Fibroblast of lung (primary cell): ENCODE measurements around the gene MYO1A. TPM values are rescaled to one million over a fixed set of nuclear protein-coding genes. Genes with fewer than 3 reads are reported as not detected.

Experiments used
- DNase-seq, 2 donors: peaks; one replicate each; pipeline versions ENCODE4 v3.0.0 to v3.0.0-alpha.2; 2010; ENCODE audit warnings: low read depth in 2 of 2
- H2AFZ ChIP-seq: 2 replicates; pipeline ENCODE4 v1.5.1; 2012; ENCODE audit warnings: low read length, control low read depth, inconsistent platforms
- H3K27ac ChIP-seq: 2 replicates; pipeline ENCODE4 v1.5.1; 2011; ENCODE audit warnings: low read length, control low read depth; ENCODE audit not compliant: insufficient read depth
- H3K27me3 ChIP-seq: 2 replicates; pipeline ENCODE4 v1.5.1; 2011; ENCODE audit warnings: mild to moderate bottlenecking, low read length; ENCODE audit not compliant: control insufficient read depth, insufficient read depth
- H3K36me3 ChIP-seq: 2 replicates; pipeline ENCODE4 v1.5.1; 2011; ENCODE audit warnings: low read length; ENCODE audit not compliant: control insufficient read depth, insufficient read depth
- H3K4me1 ChIP-seq: 2 replicates; pipeline ENCODE4 v1.5.1; 2011; ENCODE audit warnings: low read length; ENCODE audit not compliant: control insufficient read depth, insufficient read depth; ENCODE audit errors: extremely low read depth
- H3K4me2 ChIP-seq: 2 replicates; pipeline ENCODE4 v1.5.1; 2011; ENCODE audit warnings: low read length, control low read depth; ENCODE audit not compliant: insufficient read depth; ENCODE audit errors: extremely low read depth
- H3K4me3 ChIP-seq, 4 experiments: fragments of 200-600 bp in 1 of 4; sonication (generic) in 1 of 4; replicated peaks in 1 of 4; 2 replicates each; pipeline ENCODE4 v1.5.1; 2011 to 2016; ENCODE audit warnings: low read length in 4 of 4, low read depth in 3 of 4, mild to moderate bottlenecking in 3 of 4, control low read depth in 2 of 4, inconsistent platforms in 1 of 4, mixed read lengths in 1 of 4; ENCODE audit not compliant: insufficient read depth in 1 of 4; ENCODE audit errors: control extremely low read depth in 1 of 4
- H3K79me2 ChIP-seq: 2 replicates; pipeline ENCODE4 v1.5.1; 2012; ENCODE audit warnings: mild to moderate bottlenecking, low read length, inconsistent platforms; ENCODE audit not compliant: control insufficient read depth, insufficient read depth
- H3K9ac ChIP-seq: 2 replicates; pipeline ENCODE4 v1.5.1; 2011; ENCODE audit warnings: mild to moderate bottlenecking, low read length, control low read depth; ENCODE audit not compliant: insufficient read depth
- H3K9me3 ChIP-seq: 2 replicates; pipeline ENCODE4 v1.5.1; 2012; ENCODE audit warnings: low read depth, low read length; ENCODE audit not compliant: control insufficient read depth, insufficient read depth
- H4K20me1 ChIP-seq: 2 replicates; pipeline ENCODE4 v1.5.1; 2011; ENCODE audit warnings: low read length; ENCODE audit not compliant: control insufficient read depth, insufficient read depth; ENCODE audit errors: extremely low read depth
- CTCF ChIP-seq, 2 donors: IDR thresholded peaks in 1 of 2; conservative IDR thresholded peaks in 1 of 2; 1 replicate in 1 of 2; 2 replicates in 1 of 2; pipeline ENCODE4 v1.5.1; 2011 to 2012; ENCODE audit warnings: low read length in 2 of 2, control low read depth in 1 of 2, inconsistent platforms in 1 of 2, low read depth in 1 of 2, mild to moderate bottlenecking in 1 of 2
- EZH2 ChIP-seq: IDR thresholded peaks from 2 replicates; pipeline ENCODE4 v1.5.1; 2012; ENCODE audit warnings: low read length, control low read depth, mild to moderate bottlenecking; ENCODE audit errors: missing control alignments
- polyA plus RNA-seq, 2 donors: library from polyadenylated mRNA; depleted of rRNA in 1 of 2; stranded (reverse) in 1 of 2; unstranded in 1 of 2; fragments of >200 nt; gene quantifications; 2 replicates each; pipeline ENCODE4 v1.2.1, GENCODE V29; 2011 to 2012; ENCODE audit warnings: missing spikeins in 1 of 2
- total RNA-seq: library from RNA; depleted of rRNA; stranded (reverse); fragments of >200 nt; gene quantifications from 2 replicates; pipeline ENCODE4 v1.2.1, GENCODE V29; 2014

The MYO1A gene
- total and polyA plus RNA-seq, 2 donors (not counting 1 experiment from before 2014, with no cell fraction given) = 0.01 to 0.17 TPM

DNA sequence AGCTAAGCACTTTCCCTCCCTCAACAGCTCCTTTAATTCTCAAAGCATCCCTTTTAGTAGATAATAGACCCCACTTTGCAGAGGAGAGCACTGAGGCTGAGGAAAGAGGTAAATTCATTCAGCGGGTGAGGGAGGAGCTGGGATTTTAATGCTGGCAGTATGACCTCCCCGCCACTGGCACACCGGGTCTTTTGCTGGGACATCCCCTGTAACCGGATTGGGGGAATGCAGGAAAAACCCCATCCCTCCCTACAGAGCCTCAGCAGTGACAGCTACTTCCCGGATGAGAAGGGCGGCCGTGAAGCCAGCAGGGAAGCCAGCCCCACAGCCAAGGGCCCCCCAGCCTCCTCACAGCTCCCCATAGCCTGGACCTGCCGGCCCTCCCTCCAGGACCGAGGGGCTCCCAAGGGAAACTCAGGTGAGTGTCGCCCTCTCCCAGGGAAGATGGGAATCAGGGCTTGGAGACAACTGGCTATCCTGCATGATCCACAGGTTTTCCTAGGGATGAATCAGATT, 55.6 kb downstream of the MYO1A start:
- DNase-seq = no peak
- H3K9ac ChIP-seq = no peak overlapping the region
- H3K4me2 ChIP-seq = no peak overlapping the region
- TF ChIP-seq EZH2 (no peak), CTCF (conservative IDR thresholded peaks at IDR 0.05 in 1 of 2, IDR thresholded peaks at IDR 0.05 in 1 of 2; ENCODE audit: low read depth in 1 of 2, low read length in 2 of 2) (no peak)
- no peaks in the 10 kb centered on the region for H3K79me2 ChIP-seq
- H3K4me1 ChIP-seq = no peaks in the 10 kb centered on the region
- no peak overlapping the region for H3K4me3 ChIP-seq
- no peak overlapping the region for H3K27ac ChIP-seq
- no peaks in the 10 kb centered on the region for H3K9me3 ChIP-seq
- no peaks in the 10 kb centered on the region for H4K20me1 ChIP-seq
- no peaks in the 10 kb centered on the region for H3K27me3 ChIP-seq
- no peaks in the 10 kb centered on the region for H3K36me3 ChIP-seq
- no peak overlapping the region for H2AFZ ChIP-seq

DNA sequence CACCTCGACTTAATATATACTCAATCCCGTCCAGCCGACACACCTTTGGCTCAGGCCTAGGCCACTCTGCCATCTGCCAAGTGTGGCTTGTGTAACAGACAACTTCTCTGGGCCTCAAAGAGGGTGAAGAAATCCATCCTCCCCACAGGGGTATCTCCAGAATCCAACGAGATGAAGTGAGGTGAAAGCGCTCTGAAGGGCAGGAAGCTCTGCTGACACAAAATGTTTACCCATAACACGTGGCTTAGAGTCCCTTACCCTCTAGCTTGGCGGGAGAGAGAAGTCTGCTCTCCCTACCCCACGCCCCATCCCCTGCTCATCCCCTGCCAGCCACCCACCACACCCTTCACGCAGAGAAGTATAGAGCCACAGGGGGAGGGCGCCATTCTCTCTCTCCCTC, 56.6 kb downstream of the MYO1A start:
- Histone ChIP-seq H3K4me1 (no peaks in the 10 kb centered on the region), H4K20me1 (no peaks in the 10 kb centered on the region), H3K36me3 (no peaks in the 10 kb centered on the region), H3K79me2 (no peaks in the 10 kb centered on the region), H3K9me3 (no peaks in the 10 kb centered on the region), H3K9ac (no peak overlapping the region), H3K27me3 (no peaks in the 10 kb centered on the region), H3K27ac (no peak overlapping the region), H2AFZ (no peak overlapping the region), H3K4me3 (no peak overlapping the region), H3K4me2 (no peak overlapping the region)
- TF ChIP-seq CTCF (conservative IDR thresholded peaks at IDR 0.05 in 1 of 2, IDR thresholded peaks at IDR 0.05 in 1 of 2; ENCODE audit: low read depth in 1 of 2, low read length in 2 of 2) = no peak
- TF ChIP-seq EZH2 = no peak
- no peak for DNase-seq

DNA sequence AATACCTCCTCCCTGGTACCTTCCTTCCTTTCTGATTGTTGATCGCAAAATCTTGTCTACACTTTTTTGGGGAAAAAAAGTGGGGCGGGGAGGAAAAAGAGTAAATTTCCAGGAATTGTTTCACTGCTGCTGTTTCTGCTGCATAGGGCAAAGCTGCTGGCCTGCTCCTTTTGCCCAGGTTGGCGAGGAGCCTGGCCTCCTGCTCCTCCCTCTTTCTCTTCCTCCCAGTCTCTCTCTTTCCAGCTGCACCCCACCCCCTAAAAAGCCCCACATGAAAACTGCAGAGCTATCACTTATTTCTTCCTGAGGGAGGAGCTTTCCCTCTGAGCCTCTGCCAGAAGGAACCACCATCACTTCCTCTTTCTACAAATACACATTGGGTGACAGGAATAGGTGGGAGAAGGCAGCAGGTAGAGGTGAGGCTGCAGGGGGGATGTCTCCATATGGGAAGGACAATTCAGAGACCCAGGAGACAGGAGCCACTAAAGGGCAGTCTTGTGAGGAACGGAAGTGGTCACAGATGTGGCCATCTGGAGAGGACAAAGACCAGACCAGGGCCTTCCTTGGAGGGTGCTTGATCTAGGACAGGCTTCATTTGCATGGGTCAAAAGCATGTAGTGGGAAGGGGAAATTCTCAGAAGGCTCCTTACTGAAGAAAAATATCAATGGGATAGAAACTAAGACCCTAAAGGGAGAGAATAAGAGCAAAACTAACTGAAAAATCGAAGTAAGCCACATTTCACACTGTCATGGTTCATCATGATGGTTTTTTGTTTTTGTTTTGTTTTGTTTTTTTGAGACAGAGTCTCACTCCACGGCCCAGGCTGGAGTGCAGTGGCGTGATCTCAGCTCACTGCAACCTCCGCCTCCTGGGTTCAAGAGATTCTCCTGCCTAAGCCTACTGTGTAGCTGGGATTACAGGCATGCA, 58.3 kb downstream of the MYO1A start:
- Histone ChIP-seq H4K20me1 (no peaks in the 10 kb centered on the region), H3K4me2 (no peak overlapping the region), H2AFZ (no peak overlapping the region), H3K36me3 (no peaks in the 10 kb centered on the region), H3K27ac (no peak overlapping the region), H3K27me3 (no peaks in the 10 kb centered on the region), H3K9ac (no peak overlapping the region), H3K79me2 (no peaks in the 10 kb centered on the region), H3K9me3 (no peaks in the 10 kb centered on the region), H3K4me3 (no peak overlapping the region), H3K4me1 (no peaks in the 10 kb centered on the region)
- DNase-seq = peak in 1 of 2 donors; percentile 25
- TF ChIP-seq EZH2 (no peak), CTCF (conservative IDR thresholded peaks at IDR 0.05 in 1 of 2, IDR thresholded peaks at IDR 0.05 in 1 of 2; ENCODE audit: low read depth in 1 of 2, low read length in 2 of 2) (no peak)
